ENCODE data around the gene HSP90AB1.

The HSP90AB1 gene

GRCh38 chr6:44219053-44219814, 27.7 kb upstream of the HSP90AB1 start:
- ATAC-seq, result peak; percentile 60
- H3K27me3 Mint-ChIP-seq, result no peaks in the 10 kb centered on the region
- no peaks in the 10 kb centered on the region for H3K36me3 Mint-ChIP-seq
- H3K9me3 Mint-ChIP-seq, result no peaks in the 10 kb centered on the region
- H3K4me3 Mint-ChIP-seq, result peak overlapping the region; percentile 84
- peak overlapping the region; percentile 77 for H3K27ac Mint-ChIP-seq
- H3K4me1 Mint-ChIP-seq, result peaks cover 43% of the 10 kb centered on the region

GRCh38 chr6:44219815-44220784, 26.8 kb upstream of the HSP90AB1 start:
- no peaks in the 10 kb centered on the region for H3K36me3 Mint-ChIP-seq
- H3K4me1 Mint-ChIP-seq, result peaks cover 51% of the 10 kb centered on the region
- H3K9me3 Mint-ChIP-seq, result no peaks in the 10 kb centered on the region
- no peaks in the 10 kb centered on the region for H3K27me3 Mint-ChIP-seq
- H3K4me3 Mint-ChIP-seq, result peak overlapping the region; percentile 84
- no peak for ATAC-seq
- peak overlapping the region; percentile 77 for H3K27ac Mint-ChIP-seq

- H3K36me3 Mint-ChIP-seq, result no peaks in the 10 kb centered on the region
- peak overlapping the region; percentile 5 for H3K4me3 Mint-ChIP-seq
- no peaks in the 10 kb centered on the region for H3K9me3 Mint-ChIP-seq
- H3K27ac Mint-ChIP-seq, result no peak overlapping the region
- ATAC-seq, result no peak
- no peaks in the 10 kb centered on the region for H3K27me3 Mint-ChIP-seq
- peaks cover 58% of the 10 kb centered on the region for H3K4me1 Mint-ChIP-seq
Observed at GRCh38 chr6:44220913-44221290, 26.0 kb upstream of the HSP90AB1 start.

- no peaks in the 10 kb centered on the region for H3K27me3 Mint-ChIP-seq
- ATAC-seq, result peak; percentile 65
- H3K9me3 Mint-ChIP-seq, result no peaks in the 10 kb centered on the region
- H3K4me3 Mint-ChIP-seq, result peak overlapping the region; percentile 5
- H3K27ac Mint-ChIP-seq, result no peak overlapping the region
- H3K36me3 Mint-ChIP-seq, result no peaks in the 10 kb centered on the region
- H3K4me1 Mint-ChIP-seq, result peaks cover 61% of the 10 kb centered on the region
Observed at GRCh38 chr6:44221291-44221960, 25.5 kb upstream of the HSP90AB1 start.

- Mint-ChIP-seq H3K9me3 (no peaks in the 10 kb centered on the region), H3K27me3 (no peaks in the 10 kb centered on the region), H3K27ac (no peak overlapping the region), H3K4me3 (no peak overlapping the region), H3K4me1 (peaks cover 61% of the 10 kb centered on the region), H3K36me3 (no peaks in the 10 kb centered on the region)
- no peak for ATAC-seq
Observed at GRCh38 chr6:44221961-44222335, 25.0 kb upstream of the HSP90AB1 start.

GRCh38 chr6:44222486-44223318, 24.2 kb upstream of the HSP90AB1 start:
- Mint-ChIP-seq H3K9me3 (no peaks in the 10 kb centered on the region), H3K36me3 (no peaks in the 10 kb centered on the region), H3K4me3 (peak overlapping the region; percentile 83), H3K27me3 (no peaks in the 10 kb centered on the region), H3K27ac (peak overlapping the region; percentile 72), H3K4me1 (peaks cover 61% of the 10 kb centered on the region)
- ATAC-seq, result no peak

- Mint-ChIP-seq H3K27ac (peak within 1 kb of the TSS; percentile 72), H3K36me3 (no peaks in the 10 kb centered on the region)
- peak; percentile 83 for ATAC-seq
Observed at GRCh38 chr6:44223319-44224028, 23.4 kb upstream of the HSP90AB1 start, which contains the start of gene SLC29A1. SLC29A1 (plus strand) TSS chr6:44223595; CDS start chr6:44227314, 3,719 bp downstream.

GRCh38 chr6:44224029-44224964, 22.6 kb upstream of the HSP90AB1 start:
- Mint-ChIP-seq H3K4me1 (peaks cover 50% of the 10 kb centered on the region), H3K4me3 (peak overlapping the region; percentile 83), H3K27ac (peak overlapping the region; percentile 72)

More at GRCh38 chr6:44223319-44224028, 23.4 kb upstream of the HSP90AB1 start, which contains the start of gene SLC29A1:
- Mint-ChIP-seq H3K4me1 (peaks cover 58% of the 10 kb centered on the region), H3K9me3 (no peaks in the 10 kb centered on the region), H3K27me3 (no peaks in the 10 kb centered on the region), H3K4me3 (peak within 1 kb of the TSS; percentile 83)

GRCh38 chr6:44224965-44225305, 22.0 kb upstream of the HSP90AB1 start:
- no peaks in the 10 kb centered on the region for H3K36me3 Mint-ChIP-seq
- peaks cover 45% of the 10 kb centered on the region for H3K4me1 Mint-ChIP-seq
- no peak for ATAC-seq
- no peaks in the 10 kb centered on the region for H3K27me3 Mint-ChIP-seq
- peak overlapping the region; percentile 72 for H3K27ac Mint-ChIP-seq
- H3K4me3 Mint-ChIP-seq, result no peak overlapping the region
- H3K9me3 Mint-ChIP-seq, result no peaks in the 10 kb centered on the region

More at GRCh38 chr6:44224029-44224964, 22.6 kb upstream of the HSP90AB1 start:
- no peaks in the 10 kb centered on the region for H3K9me3 Mint-ChIP-seq
- ATAC-seq, result peak; percentile 5
- no peaks in the 10 kb centered on the region for H3K27me3 Mint-ChIP-seq
- no peaks in the 10 kb centered on the region for H3K36me3 Mint-ChIP-seq

GRCh38 chr6:44225579-44226325, 21.1 kb upstream of the HSP90AB1 start:
- Mint-ChIP-seq H3K36me3 (peaks cover 3% of the 10 kb centered on the region), H3K27me3 (no peaks in the 10 kb centered on the region), H3K27ac (no peak overlapping the region), H3K4me1 (peaks cover 45% of the 10 kb centered on the region), H3K9me3 (no peaks in the 10 kb centered on the region), H3K4me3 (no peak overlapping the region)
- ATAC-seq, result no peak

GRCh38 chr6:44226368-44227147, 20.3 kb upstream of the HSP90AB1 start:
- Mint-ChIP-seq H3K27ac (no peak overlapping the region), H3K27me3 (no peaks in the 10 kb centered on the region), H3K9me3 (no peaks in the 10 kb centered on the region), H3K4me1 (peaks cover 38% of the 10 kb centered on the region), H3K4me3 (no peak overlapping the region), H3K36me3 (peaks cover 11% of the 10 kb centered on the region)
- ATAC-seq, result no peak
